GM21447 (cell line): Measurements from ENCODE around the gene SPACA6.
A peak's percentile ranks its signal among the peaks of the same experiment; 100 is the strongest.

Experiments used
- ATAC-seq: cut with Tn5 transposase; IDR thresholded peaks from one replicate; pipeline ENCODE4 v1.9.1; 2021; ENCODE audit not compliant: unreplicated experiment

SPACA6 gene

DNA sequence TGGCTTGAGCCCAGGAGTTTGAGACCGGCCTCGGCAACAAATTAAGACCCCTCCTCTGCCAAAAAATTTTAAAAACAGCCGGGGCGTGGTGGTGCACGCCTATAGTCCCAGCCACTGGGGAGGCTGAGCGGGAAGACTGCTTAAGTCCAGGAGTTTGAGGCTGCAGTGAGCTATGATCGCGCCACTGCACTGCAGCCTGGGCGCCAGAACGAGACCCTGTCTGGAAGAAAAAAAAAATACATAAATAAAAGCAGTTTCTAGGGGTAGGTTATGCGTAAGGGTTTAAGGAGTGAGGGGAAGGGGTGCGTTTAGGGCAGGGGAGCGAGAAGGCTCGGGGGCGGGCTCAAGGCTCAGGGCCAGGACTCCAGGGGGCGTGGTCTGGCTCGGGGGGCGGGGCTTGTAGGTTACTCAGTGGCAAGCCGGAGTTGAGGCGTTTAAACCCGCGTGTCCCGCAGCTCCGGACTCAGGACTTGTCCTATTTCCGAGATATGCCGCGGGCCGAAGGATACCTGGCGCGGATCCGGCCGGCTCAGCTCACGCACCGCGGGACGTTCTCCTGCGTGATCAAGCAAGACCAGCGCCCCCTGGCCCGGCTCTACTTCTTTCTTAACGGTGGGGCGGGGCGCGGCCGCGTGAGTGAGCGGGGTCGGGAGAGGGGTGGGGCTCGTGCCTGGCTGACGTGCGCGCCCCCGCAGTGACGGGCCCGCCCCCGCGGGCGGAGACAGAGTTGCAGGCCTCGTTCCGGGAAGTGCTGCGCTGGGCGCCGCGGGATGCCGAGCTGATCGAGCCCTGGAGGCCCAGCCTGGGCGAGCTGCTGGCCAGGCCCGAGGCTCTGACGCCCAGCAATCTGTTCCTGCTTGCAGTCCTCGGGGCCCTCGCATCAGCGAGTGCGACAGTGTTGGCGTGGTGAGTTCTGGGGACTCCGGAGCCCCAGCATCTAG lies 10.7 kb downstream of the SPACA6 start:
- ATAC-seq = peak; percentile 82

DNA sequence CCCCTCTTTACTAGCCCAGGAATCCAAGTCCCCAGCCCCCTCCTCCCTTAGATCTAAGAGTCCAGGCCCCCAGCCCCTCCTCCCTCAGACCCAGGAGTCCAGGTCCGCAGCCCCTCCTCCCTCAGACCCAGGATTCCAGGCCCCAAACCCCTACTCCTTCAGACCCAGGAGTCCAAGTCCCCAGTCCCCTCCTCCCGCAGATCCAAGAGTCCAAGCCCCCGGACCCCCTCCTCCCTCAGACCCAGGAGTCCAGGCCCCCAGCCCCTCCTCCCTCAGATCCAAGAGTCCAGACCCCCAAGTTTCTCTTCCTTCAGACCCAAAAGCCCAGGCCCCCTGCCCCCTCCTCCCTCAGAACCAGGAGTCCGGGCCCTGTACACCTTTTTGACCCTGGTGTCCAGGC lies 11.5 kb downstream of the SPACA6 start:
- no peak for ATAC-seq

- no peak for ATAC-seq
These were observed 13.2 kb downstream of the SPACA6 start for GRCh38 chr19:51706296-51706695.

GRCh38 chr19:51706885-51707284 lies 13.8 kb downstream of the SPACA6 start:
- ATAC-seq = no peak

DNA sequence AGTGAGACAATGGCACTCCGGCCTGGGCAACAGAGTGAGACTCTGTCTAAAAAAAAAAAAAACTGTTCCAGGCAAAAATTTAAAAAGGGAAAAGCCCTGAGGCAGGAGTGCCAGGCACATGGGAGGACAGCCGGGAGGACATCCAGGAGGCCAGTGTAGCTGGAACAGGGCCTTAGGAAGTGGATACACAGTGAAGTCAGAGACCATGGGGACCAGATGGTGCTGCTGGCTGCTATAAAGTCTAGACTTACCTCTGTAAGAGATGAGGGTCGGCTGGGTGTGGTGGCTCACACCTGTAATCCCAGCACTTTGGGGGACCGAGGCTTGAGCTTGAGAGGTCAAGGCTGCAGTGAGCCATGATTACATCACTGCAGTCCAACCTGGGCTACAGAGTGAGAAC lies 15.7 kb downstream of the SPACA6 start:
- ATAC-seq = no peak

DNA sequence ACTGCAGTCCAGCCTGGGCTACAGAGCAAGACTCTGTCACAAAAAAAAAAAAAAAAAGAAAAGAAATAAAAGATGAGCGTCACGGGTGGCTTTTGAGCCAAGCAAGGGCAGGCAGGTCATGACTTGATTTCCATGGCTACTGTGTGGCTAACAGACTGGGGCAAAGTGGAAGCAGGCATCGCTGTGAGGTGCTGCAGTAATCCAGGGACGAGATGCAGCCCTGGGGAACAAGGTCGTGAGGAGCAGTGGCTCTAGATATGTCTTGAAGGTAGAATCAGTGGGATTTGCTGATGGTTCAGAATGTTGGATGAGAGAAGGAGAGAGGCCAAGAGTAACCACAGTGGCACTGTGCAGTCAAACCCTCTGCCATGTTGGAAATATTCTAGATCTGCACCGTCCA lies 16.4 kb downstream of the SPACA6 start:
- ATAC-seq = no peak

GRCh38 chr19:51710163-51710562 lies 17.0 kb downstream of the SPACA6 start:
- ATAC-seq = no peak

- no peak for ATAC-seq
These were observed 18.6 kb downstream of the SPACA6 start for GRCh38 chr19:51711702-51712101.

DNA sequence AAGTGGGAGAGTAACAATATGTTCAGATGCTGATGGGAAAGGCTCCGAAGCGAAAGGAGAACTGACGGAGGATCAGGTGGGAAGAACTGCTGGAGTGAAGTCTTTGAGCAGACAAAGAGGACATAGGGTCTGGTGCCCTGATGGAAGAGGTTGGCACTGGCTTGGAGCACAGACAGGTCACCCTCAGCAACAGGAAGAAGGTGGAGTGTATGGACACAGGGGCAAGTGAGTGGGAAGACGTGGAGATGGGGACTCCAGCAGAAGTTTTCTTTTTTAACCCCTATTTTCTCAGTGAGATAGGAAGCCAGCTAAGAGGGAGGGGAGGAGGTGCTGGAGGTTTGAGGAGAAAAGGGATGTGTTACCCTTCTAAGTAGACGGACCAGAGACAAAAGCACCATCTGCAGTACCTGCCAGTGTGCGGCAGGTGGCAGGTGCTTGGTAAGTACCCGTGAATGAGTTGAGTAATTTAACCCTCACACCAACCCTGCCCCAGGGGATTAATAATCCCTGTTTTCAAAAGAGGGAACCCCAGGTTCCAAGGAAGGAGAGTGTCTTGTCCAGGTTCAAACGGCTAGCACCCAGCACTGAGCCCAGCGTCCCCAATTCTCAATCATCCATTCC lies 19.4 kb downstream of the SPACA6 start:
- no peak for ATAC-seq

DNA sequence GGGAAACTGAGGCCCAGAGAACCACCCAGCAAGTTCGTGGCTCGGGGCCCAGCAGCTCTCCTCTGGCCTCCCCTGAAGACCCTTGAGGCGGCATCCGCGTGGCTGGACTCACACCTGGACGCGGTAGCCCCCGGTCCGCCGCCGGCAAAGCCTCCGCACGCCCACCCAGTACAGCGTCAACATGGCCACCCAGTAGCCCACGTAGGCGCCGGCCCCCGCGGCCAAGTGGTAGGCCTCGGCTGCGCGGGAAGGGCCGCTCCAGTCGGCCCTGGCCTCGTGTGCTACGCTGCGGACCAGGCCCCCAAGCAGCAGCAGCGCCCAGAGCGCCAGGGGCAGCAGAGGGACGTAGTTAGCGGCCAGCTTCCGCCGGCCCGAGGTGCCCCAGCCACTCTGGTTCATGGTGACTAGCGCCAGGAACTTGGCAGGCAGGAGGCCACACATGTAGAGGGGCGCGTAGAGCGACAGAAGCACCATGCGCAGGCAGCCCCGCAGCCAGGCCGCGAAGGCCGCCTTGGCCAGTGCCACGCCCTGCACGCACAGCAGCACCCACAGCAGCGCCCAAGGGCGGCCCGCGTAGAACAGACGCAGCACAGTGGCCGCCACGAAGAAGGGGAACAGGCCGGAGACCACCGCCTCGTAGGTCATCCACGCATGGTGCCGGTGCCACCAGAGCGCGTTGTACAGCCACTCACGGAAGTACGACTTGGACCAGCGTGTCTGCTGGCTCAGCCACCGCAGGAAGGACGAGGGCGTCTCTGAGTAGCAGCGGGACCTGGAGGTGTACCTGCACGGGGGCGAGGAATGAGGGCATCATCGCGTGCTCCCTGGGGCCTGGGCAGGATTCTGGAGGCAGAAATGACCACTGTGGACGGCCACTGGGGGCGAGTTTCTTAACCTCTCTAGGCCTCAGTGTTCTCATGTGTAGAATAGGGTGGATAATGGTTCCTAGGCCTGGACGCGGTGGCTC lies 20.5 kb downstream of the SPACA6 start:
- no peak for ATAC-seq

GRCh38 chr19:51714848-51715247 lies 21.7 kb downstream of the SPACA6 start:
- no peak for ATAC-seq

GRCh38 chr19:51715850-51716249 lies 22.7 kb downstream of the SPACA6 start:
- ATAC-seq = no peak

DNA sequence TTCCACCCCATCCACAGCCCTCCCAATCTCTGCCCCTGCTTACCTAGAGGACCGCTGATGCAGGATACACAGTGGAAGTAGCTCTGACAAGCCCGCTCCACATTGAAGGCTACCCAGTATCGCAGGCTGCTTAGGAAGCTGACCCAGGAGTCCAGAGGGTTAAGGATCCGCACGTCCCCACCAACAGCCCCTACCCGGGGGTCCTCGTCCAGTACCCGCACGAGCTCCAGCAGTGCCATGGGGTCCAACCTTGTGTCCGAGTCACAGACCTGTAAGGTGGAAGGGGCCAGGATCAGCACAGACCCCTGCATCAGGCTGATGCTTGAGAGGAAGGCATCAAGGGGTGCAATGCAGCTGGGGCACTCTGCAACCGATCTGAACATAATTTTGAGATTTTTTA lies 23.8 kb downstream of the SPACA6 start:
- ATAC-seq = no peak

DNA sequence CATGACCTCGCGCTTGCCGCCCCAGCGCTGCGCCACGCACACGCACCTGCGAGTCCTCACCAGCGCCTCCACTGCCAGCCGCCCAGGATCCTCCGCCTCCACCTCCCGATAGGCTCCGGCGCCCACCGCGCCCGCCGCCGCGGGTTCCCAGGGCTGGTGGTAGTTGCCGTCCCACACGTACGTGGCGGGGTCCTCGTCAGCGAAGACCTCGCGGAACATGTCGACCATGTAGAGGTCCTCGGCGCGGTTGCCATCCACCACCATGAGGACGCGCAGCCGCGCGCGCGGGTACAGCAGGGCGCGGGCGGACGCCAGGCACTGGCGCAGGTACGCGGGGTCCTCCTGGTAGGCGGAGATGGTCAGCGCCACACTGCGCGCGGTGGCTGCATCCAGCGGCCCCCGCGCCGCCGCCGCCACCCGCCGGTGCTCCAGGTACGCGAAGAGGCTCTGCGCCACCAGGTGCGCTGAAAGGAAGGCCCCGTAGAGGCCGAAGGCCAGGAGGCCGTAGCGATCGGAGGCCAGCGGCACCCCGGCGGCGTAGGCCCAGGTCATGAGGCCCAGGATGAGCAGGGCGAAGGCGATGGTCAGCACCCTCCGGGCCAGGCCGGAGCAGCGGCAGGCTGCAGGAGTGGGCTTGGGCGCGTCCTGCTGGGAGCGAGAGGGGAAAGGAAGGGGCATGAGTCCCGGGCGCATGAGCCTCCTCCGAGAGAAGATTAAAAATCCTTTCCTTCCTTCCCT lies 26.3 kb downstream of the SPACA6 start:
- ATAC-seq = no peak

GRCh38 chr19:51721905-51722304 lies 28.8 kb downstream of the SPACA6 start:
- ATAC-seq = no peak

- no peak for ATAC-seq
These were observed 29.4 kb downstream of the SPACA6 start for GRCh38 chr19:51722492-51722891.

GRCh38 chr19:51724543-51724942 lies 31.4 kb downstream of the SPACA6 start:
- ATAC-seq = no peak

DNA sequence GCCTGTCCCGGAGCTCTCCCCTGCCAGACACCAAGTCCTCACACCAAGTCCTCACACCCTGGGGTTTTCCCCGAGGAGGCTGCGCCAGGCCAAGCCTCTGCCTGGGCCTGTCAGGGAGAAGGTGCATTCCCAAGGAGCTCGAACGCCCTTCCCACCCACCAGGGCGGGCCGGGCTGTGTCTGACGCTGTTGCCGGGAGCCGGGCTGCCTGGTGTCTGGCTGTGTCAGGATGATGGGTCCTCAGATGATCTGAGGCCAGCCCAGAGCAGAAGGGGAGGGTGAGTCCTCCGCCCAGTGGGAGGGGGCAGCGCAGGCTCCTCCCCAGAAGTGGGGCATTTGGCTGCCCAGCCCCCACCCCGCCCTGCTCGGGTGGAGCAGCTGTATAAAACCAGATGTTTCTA lies 32.9 kb downstream of the SPACA6 start:
- ATAC-seq = no peak

DNA sequence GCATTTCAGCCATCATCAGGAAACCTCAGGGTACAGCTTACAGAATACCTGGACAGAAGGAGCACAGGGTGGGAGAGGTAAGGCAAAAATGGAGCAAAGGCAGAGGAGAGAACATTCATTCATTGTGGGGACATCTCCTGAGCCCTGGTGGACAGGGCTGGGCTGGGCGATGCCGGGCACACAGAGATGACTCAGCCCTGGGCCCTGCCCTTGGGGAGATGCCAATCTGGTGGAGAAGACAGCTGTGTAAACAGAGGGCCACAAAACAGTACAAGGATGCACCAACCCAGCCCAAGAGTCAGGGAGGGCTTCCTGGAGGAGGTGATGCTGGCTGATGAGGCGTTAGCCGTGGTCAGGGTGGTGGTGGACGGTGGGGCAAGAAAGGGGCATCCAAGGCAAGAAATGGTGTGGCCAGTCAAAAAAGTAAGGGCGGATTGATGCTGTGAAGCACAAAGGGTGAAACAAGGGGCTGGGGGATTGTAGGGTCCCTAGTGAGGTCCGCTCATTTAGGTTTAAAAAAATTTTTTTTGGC lies 34.3 kb downstream of the SPACA6 start:
- no peak for ATAC-seq

- no peak for ATAC-seq
These were observed 36.7 kb downstream of the SPACA6 start for GRCh38 chr19:51729781-51730180.
